Activated T-cell treated with anti-CD3 and anti-CD28 coated beads for 24 hours (primary cell): ENCODE data around the gene TUBA4A.
"Not testable (repeated sequence)": the region's sequence is repeated elsewhere in the genome, so short reads cannot be mapped to it uniquely, and the experiment has no call there.

Experiments used
- DNase-seq: peaks from one replicate; pipeline ENCODE4 v3.0.0-alpha.2; 2020; ENCODE audit warnings: low read depth

Gene TUBA4A

GRCh38 chr2:219266886-219267285, 13.2 kb upstream of the TUBA4A start:
- DNase-seq, result no peak

- DNase-seq, result no peak
Observed at GRCh38 chr2:219266232-219266631, 12.5 kb upstream of the TUBA4A start.

GRCh38 chr2:219261024-219261855, 7.5 kb upstream of the TUBA4A start:
- no peak for DNase-seq

- not testable (repeated sequence) for DNase-seq
Observed at GRCh38 chr2:219258942-219259341, 5.2 kb upstream of the TUBA4A start.

GRCh38 chr2:219254590-219255201, 978 bp upstream of the TUBA4A start:
- no peak for DNase-seq

- no peak for DNase-seq
Observed at GRCh38 chr2:219252900-219253752, 592 bp downstream of the TUBA4A start, which contains the start of gene TUBA4B. TUBA4B (plus strand) TSS chr2:219253243; CDS start chr2:219253408, 165 bp downstream.

GRCh38 chr2:219252570-219252899, 1.2 kb downstream of the TUBA4A start:
- DNase-seq, result no peak

GRCh38 chr2:219252084-219252483, 1.6 kb downstream of the TUBA4A start:
- no peak for DNase-seq

GRCh38 chr2:219251656-219252055, 2.1 kb downstream of the TUBA4A start:
- no peak for DNase-seq

GRCh38 chr2:219250049-219250781, 3.5 kb downstream of the TUBA4A start:
- DNase-seq, result no peak

- no peak for DNase-seq
Observed at GRCh38 chr2:219249203-219249980, 4.3 kb downstream of the TUBA4A start.

GRCh38 chr2:219248845-219249202, 4.9 kb downstream of the TUBA4A start:
- DNase-seq, result no peak

- DNase-seq, result peak; percentile 54
Observed at GRCh38 chr2:219247678-219248642, 5.8 kb downstream of the TUBA4A start.

- no peak for DNase-seq
Observed at GRCh38 chr2:219246559-219246958, 7.2 kb downstream of the TUBA4A start.

GRCh38 chr2:219245899-219246230, 7.9 kb downstream of the TUBA4A start:
- no peak for DNase-seq

GRCh38 chr2:219245148-219245898, 8.4 kb downstream of the TUBA4A start, which contains the start of the genes GLB1L and STK16:
GLB1L (minus strand) TSS chr2:219245444; CDS start chr2:219243573, 1,871 bp downstream.
STK16 (plus strand) TSS chr2:219245479; CDS start chr2:219246000, 521 bp downstream.
- DNase-seq, result peak; percentile 82

- no peak for DNase-seq
Observed at GRCh38 chr2:219244789-219245147, 8.9 kb downstream of the TUBA4A start.

GRCh38 chr2:219243291-219243761, 10.4 kb downstream of the TUBA4A start:
- DNase-seq, result no peak

GRCh38 chr2:219234331-219234730, 19.4 kb downstream of the TUBA4A start:
- no peak for DNase-seq
